IMR-90 (cell line): Measurements from ENCODE around the gene THOC2. TPM values are rescaled to one million over a fixed set of nuclear protein-coding genes. Genes with fewer than 3 reads are reported as not detected.

ENCODE experiments used
- ATAC-seq: fragments of 200-7000 bp; cut with Tn5 transposase; 2 replicates; pipeline ENCODE4 v1.9.1; 2020; ENCODE audit warnings: low read depth, mild to moderate bottlenecking, moderate library complexity
- BruUV-seq: library from RNA; stranded (reverse); fragments of 400-500 nt; replicated peaks from 2 replicates; lab custom pipeline; 2021; lab: Mats Ljungman, UMichigan
- CTCF ChIA-PET: fragments of 300-600 bp; formaldehyde crosslinking; extraction: SDS; loops from one replicate; lab custom pipeline; 2021; ENCODE audit warnings: antibody characterized with exemption; lab: Yijun Ruan, JAX
- POLR2A ChIA-PET: fragments of 300-600 bp; sonication (Branson Sonifier 250); formaldehyde crosslinking; loops from one replicate; lab custom pipeline; 2022; ENCODE audit warnings: antibody characterized with exemption; ENCODE audit not compliant: unreplicated experiment; lab: Charles Lee
- DNase-seq: peaks from one replicate; pipeline ENCODE4 v3.0.0; 2013
- H2AFZ ChIP-seq: replicated peaks from 2 replicates; pipeline ENCODE3; 2013; ENCODE audit warnings: low read length, mild to moderate bottlenecking; ENCODE audit not compliant: poor library complexity
- H2AK5ac ChIP-seq: 2 replicates; pipeline ENCODE4 v1.6.1; 2013; ENCODE audit warnings: low read depth, low read length, inconsistent platforms
- H2AK9ac ChIP-seq: replicated peaks from 2 replicates; pipeline ENCODE3; 2013; ENCODE audit warnings: mild to moderate bottlenecking, low read depth, low read length, moderate library complexity; ENCODE audit not compliant: poor library complexity
- H2BK120ac ChIP-seq: 2 replicates; pipeline ENCODE4 v1.6.1; 2013; ENCODE audit warnings: low read depth, low read length, inconsistent platforms
- H2BK15ac ChIP-seq: 3 replicates; pipeline ENCODE4 v1.6.1; 2013; ENCODE audit warnings: low read depth, low read length, inconsistent platforms
- H2BK20ac ChIP-seq: 2 replicates; pipeline ENCODE4 v1.6.1; 2013; ENCODE audit warnings: low read depth, mild to moderate bottlenecking, inconsistent platforms, low read length, moderate library complexity
- H2BK5ac ChIP-seq: 2 replicates; pipeline ENCODE4 v1.6.1; 2013; ENCODE audit warnings: mild to moderate bottlenecking, low read depth, low read length, inconsistent platforms; ENCODE audit not compliant: poor library complexity, severe bottlenecking
- H3K14ac ChIP-seq: replicated peaks from 2 replicates; pipeline ENCODE4 v1.6.1; 2013; ENCODE audit warnings: low read depth, low read length, inconsistent platforms
- H3K18ac ChIP-seq: 2 replicates; pipeline ENCODE4 v1.6.1; 2013; ENCODE audit warnings: low read depth, low read length, control low read depth
- H3K23ac ChIP-seq: 2 replicates; pipeline ENCODE4 v1.6.1; 2013; ENCODE audit warnings: low read depth, low read length, inconsistent platforms
- H3K27ac ChIP-seq: 2 replicates; pipeline ENCODE4 v1.5.1; 2013; ENCODE audit warnings: mild to moderate bottlenecking, control low read depth, low read length; ENCODE audit not compliant: insufficient read depth
- H3K27me3 ChIP-seq: 2 replicates; pipeline ENCODE4 v1.6.1; 2013; ENCODE audit warnings: low read length; ENCODE audit not compliant: control insufficient read depth, insufficient read depth
- H3K36me3 ChIP-seq: 2 replicates; pipeline ENCODE4 v1.6.1; 2013; ENCODE audit warnings: low read length, mixed read lengths; ENCODE audit not compliant: control insufficient read depth, insufficient read depth
- H3K4ac ChIP-seq: 2 replicates; pipeline ENCODE4 v1.6.1; 2013; ENCODE audit warnings: low read depth, low read length, inconsistent platforms
- H3K4me1 ChIP-seq: 2 replicates; pipeline ENCODE4 v1.6.1; 2013; ENCODE audit warnings: low read length, mixed read lengths; ENCODE audit not compliant: control insufficient read depth, insufficient read depth
- H3K4me2 ChIP-seq: 2 replicates; pipeline ENCODE4 v1.6.1; 2013; ENCODE audit warnings: low read depth, mild to moderate bottlenecking, control low read depth, low read length, moderate library complexity
- H3K4me3 ChIP-seq: 2 replicates; pipeline ENCODE4 v1.5.1; 2013; ENCODE audit warnings: low read depth, mild to moderate bottlenecking, control low read depth, low read length, moderate library complexity; ENCODE audit not compliant: insufficient read depth
- H3K56ac ChIP-seq: 2 replicates; pipeline ENCODE4 v1.6.1; 2013; ENCODE audit warnings: low read length, inconsistent platforms; ENCODE audit not compliant: insufficient read depth; ENCODE audit errors: extremely low read depth
- H3K79me1 ChIP-seq, 2 experiments: 2 replicates each; pipeline ENCODE4 v1.6.1; 2013; ENCODE audit warnings: low read length in 2 of 2, inconsistent platforms in 1 of 2, low read depth in 1 of 2
- H3K9ac ChIP-seq: 2 replicates; pipeline ENCODE4 v1.6.1; 2013; ENCODE audit warnings: low read depth, low read length, control low read depth
- H3K9me1 ChIP-seq: 2 replicates; pipeline ENCODE4 v1.6.1; 2013; ENCODE audit warnings: low read length, inconsistent platforms; ENCODE audit not compliant: insufficient read depth
- H3K9me3 ChIP-seq: 2 replicates; pipeline ENCODE4 v1.6.1; 2013; ENCODE audit warnings: low read length; ENCODE audit not compliant: control insufficient read depth, insufficient read depth
- H4K20me1 ChIP-seq: 2 replicates; pipeline ENCODE4 v1.6.1; 2013; ENCODE audit warnings: low read length, inconsistent platforms; ENCODE audit not compliant: insufficient read depth
- H4K5ac ChIP-seq: 2 replicates; pipeline ENCODE4 v1.6.1; 2013; ENCODE audit warnings: mild to moderate bottlenecking, low read depth, low read length, control low read depth
- H4K8ac ChIP-seq, 2 experiments: 2 replicates each; pipeline ENCODE4 v1.6.1; 2013; ENCODE audit warnings: low read depth in 2 of 2, low read length in 2 of 2, control low read depth in 1 of 2, inconsistent platforms in 1 of 2
- H4K91ac ChIP-seq: 2 replicates; pipeline ENCODE4 v1.6.1; 2013; ENCODE audit warnings: low read depth, low read length, inconsistent platforms; ENCODE audit not compliant: insufficient read depth
- BHLHE40 ChIP-seq: fragments of 150-350 bp; IDR thresholded peaks from 2 replicates; pipeline ENCODE4 v1.6.1; 2016; ENCODE audit warnings: mild to moderate bottlenecking, low read depth, low read length
- CHD1 ChIP-seq: IDR thresholded peaks from 2 replicates; pipeline ENCODE4 v1.6.1; 2012; ENCODE audit warnings: low read depth, low read length, improper control_type of control experiment
- ELK1 ChIP-seq: fragments of 150-350 bp; IDR thresholded peaks from 2 replicates; pipeline ENCODE4 v1.6.1; 2016; ENCODE audit warnings: low read depth, mild to moderate bottlenecking, low read length, moderate library complexity, borderline replicate concordance
- FOS ChIP-seq: fragments of 150-350 bp; IDR thresholded peaks from 2 replicates; pipeline ENCODE4 v1.6.1; 2016; ENCODE audit warnings: low read depth, low read length
- MAFK ChIP-seq: IDR thresholded peaks from 2 replicates; pipeline ENCODE4 v1.6.1; 2012; ENCODE audit warnings: low read depth, low read length, improper control_type of control experiment
- MAZ ChIP-seq: IDR thresholded peaks from 2 replicates; pipeline ENCODE4 v1.6.1; 2012; ENCODE audit warnings: low read depth, mild to moderate bottlenecking, low read length, improper control_type of control experiment, moderate library complexity, borderline replicate concordance
- NFE2L2 ChIP-seq: fragments of 150-350 bp; IDR thresholded peaks from 2 replicates; pipeline ENCODE4 v1.6.1; 2016; ENCODE audit warnings: low read depth, mild to moderate bottlenecking, low read length
- POLR2A ChIP-seq: IDR thresholded peaks from 2 replicates; pipeline ENCODE4 v1.6.1; 2012; ENCODE audit warnings: mild to moderate bottlenecking, low read depth, low read length
- RFX5 ChIP-seq: IDR thresholded peaks from 2 replicates; pipeline ENCODE4 v1.8.0; 2012; ENCODE audit warnings: low read depth, mild to moderate bottlenecking, low read length, moderate library complexity
- SMC3 ChIP-seq: fragments of 150-350 bp; IDR thresholded peaks from 2 replicates; pipeline ENCODE4 v1.6.1; 2016; ENCODE audit warnings: low read depth, mild to moderate bottlenecking, antibody characterized with exemption, low read length, moderate library complexity
- WGBS, 2 experiments: methylation state at CpG; one replicate each; pipeline versions ENCODE4 v1.1.5 to v1.1.7; 2013; ENCODE audit warnings: missing lambda C conversion rate in 2 of 2; ENCODE audit not compliant: insufficient read length in 1 of 2; ENCODE audit errors: extremely low coverage in 2 of 2; 5-methylcytosine and 5-hydroxymethylcytosine counted together
- dilution Hi-C: fragments of 300-500 bp; cut with HindIII; formaldehyde crosslinking; loops from one replicate; pipeline ENCODE4 v1.14.3; 2018; ENCODE audit warnings: low sequenced_read_pairs; ENCODE audit not compliant: unreplicated experiment
- in situ Hi-C: fragments of 300-500 bp; cut with MboI; formaldehyde crosslinking; loops from 3 replicates; pipeline ENCODE4 v1.14.3; 2019; ENCODE audit warnings: low sequenced_read_pairs, inconsistent platforms, mixed read lengths
- intact Hi-C: fragments of 100-400 bp; cut with micrococcal nuclease; formaldehyde crosslinking; loops from 2 replicates; pipeline ENCODE4 v1.10.0; 2022
- polyA plus RNA-seq, 3 experiments: library from polyadenylated mRNA; depleted of rRNA; stranded (reverse); fragments of >200 nt; gene quantifications; 2 replicates each; pipeline ENCODE4 v1.2.3, GENCODE V29; 2012; ENCODE audit warnings: low replicate concordance in 1 of 3
- total RNA-seq: library from RNA; depleted of rRNA; stranded (reverse); fragments of >200 nt; gene quantifications from 2 replicates; pipeline ENCODE4 v1.2.3, GENCODE V29; 2012
- TF ChIP-seq, protein P1 (sequence below): conservative IDR thresholded peaks from 2 replicates; pipeline ENCODE4 v1.5.1; 2012; ENCODE audit warnings: mild to moderate bottlenecking, low read depth, low read length, improper control_type of control experiment
- TF ChIP-seq, protein P2 (sequence below): fragments of 150-350 bp; IDR thresholded peaks from 2 replicates; pipeline ENCODE4 v1.6.1; 2017; ENCODE audit warnings: mild to moderate bottlenecking, antibody characterized with exemption, low read length, low read depth

The THOC2 gene
- total and polyA plus RNA-seq, 2 of the 4 experiments (the other 2 are of a cell fraction) = 42.9 to 58.8 TPM

DNA sequence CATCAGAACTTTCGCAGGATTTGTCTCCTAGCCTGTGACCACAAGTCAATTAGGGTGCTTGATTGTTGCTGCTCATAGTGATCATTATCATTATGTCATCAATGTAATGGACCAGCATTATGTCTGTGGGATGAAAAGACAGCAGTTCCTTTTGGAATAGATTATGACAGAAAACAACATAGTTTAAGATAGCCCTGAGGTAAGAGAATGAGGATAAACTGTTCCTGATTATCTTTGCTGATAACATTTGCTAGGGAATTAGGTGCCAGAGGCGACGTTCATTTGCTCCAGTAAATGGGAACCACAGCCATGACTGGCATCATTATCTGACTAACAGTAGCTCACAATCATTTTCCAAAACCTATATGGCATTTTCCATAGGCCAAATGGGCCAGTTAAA, 12.7 kb upstream of the THOC2 start:
- in situ Hi-C loops = no loop called here
- Histone ChIP-seq H2BK20ac (no peak overlapping the region), H3K9ac (no peak overlapping the region), H4K5ac (no peak overlapping the region), H2BK120ac (no peak overlapping the region), H3K56ac (no peak overlapping the region), H2AK9ac (no peak overlapping the region), H3K4me3 (no peak overlapping the region), H2AK5ac (no peak overlapping the region), H3K4me2 (no peak overlapping the region), H3K18ac (no peak overlapping the region), H2BK5ac (no peak overlapping the region), H2AFZ (no peak overlapping the region), H3K27ac (no peak overlapping the region), H4K91ac (no peak overlapping the region), H4K20me1 (no peaks in the 10 kb centered on the region), H3K4ac (no peak overlapping the region), H3K14ac (no peak overlapping the region), H3K23ac (no peak overlapping the region), H2BK15ac (no peak overlapping the region), H3K36me3 (no peaks in the 10 kb centered on the region), H3K27me3 (no peaks in the 10 kb centered on the region), H4K8ac (no peak overlapping the region), H3K4me1 (no peaks in the 10 kb centered on the region), H3K79me1 (no peaks in the 10 kb centered on the region), H3K9me3 (no peaks in the 10 kb centered on the region), H3K9me1 (no peaks in the 10 kb centered on the region)
- TF ChIP-seq RFX5 = no peak
- TF ChIP-seq, protein P1, sequence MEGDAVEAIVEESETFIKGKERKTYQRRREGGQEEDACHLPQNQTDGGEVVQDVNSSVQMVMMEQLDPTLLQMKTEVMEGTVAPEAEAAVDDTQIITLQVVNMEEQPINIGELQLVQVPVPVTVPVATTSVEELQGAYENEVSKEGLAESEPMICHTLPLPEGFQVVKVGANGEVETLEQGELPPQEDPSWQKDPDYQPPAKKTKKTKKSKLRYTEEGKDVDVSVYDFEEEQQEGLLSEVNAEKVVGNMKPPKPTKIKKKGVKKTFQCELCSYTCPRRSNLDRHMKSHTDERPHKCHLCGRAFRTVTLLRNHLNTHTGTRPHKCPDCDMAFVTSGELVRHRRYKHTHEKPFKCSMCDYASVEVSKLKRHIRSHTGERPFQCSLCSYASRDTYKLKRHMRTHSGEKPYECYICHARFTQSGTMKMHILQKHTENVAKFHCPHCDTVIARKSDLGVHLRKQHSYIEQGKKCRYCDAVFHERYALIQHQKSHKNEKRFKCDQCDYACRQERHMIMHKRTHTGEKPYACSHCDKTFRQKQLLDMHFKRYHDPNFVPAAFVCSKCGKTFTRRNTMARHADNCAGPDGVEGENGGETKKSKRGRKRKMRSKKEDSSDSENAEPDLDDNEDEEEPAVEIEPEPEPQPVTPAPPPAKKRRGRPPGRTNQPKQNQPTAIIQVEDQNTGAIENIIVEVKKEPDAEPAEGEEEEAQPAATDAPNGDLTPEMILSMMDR = no peak
- no peak for TF ChIP-seq CHD1
- TF ChIP-seq POLR2A = no peak
- no peak for TF ChIP-seq MAZ
- TF ChIP-seq ELK1 = no peak
- TF ChIP-seq, protein P2, sequence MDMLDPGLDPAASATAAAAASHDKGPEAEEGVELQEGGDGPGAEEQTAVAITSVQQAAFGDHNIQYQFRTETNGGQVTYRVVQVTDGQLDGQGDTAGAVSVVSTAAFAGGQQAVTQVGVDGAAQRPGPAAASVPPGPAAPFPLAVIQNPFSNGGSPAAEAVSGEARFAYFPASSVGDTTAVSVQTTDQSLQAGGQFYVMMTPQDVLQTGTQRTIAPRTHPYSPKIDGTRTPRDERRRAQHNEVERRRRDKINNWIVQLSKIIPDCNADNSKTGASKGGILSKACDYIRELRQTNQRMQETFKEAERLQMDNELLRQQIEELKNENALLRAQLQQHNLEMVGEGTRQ = no peak
- TF ChIP-seq MAFK = no peak
- TF ChIP-seq FOS = no peak
- no peak for TF ChIP-seq SMC3
- no peak for TF ChIP-seq BHLHE40
- no peak for TF ChIP-seq NFE2L2
- intact Hi-C loops = no loop called here
- BruUV-seq = no TSS peak
- WGBS, 2 experiments = no CpG with 5 or more reads among the region's 3 CpGs
- dilution Hi-C loops = no loop called here
- ChIA-PET POLR2A (no interaction called here), CTCF (no interaction called here)
- ATAC-seq (no peak), DNase-seq (no peak)
